Neural cell (in vitro differentiated cells): ENCODE results near the gene SPECC1.

Source experiments
- CTCF ChIP-seq: fragments of 450-650 bp; IDR thresholded peaks from 2 replicates; pipeline ENCODE4 v1.5.1; 2014; ENCODE audit warnings: antibody characterized with exemption, mild to moderate bottlenecking, moderate library complexity; ENCODE audit not compliant: poor library complexity, severe bottlenecking
- EP300 ChIP-seq: fragments of 450-650 bp; conservative IDR thresholded peaks from 2 replicates; pipeline ENCODE4 v1.6.1; 2014; ENCODE audit warnings: antibody characterized with exemption, mild to moderate bottlenecking, moderate library complexity; ENCODE audit not compliant: poor library complexity, severe bottlenecking
- EZH2 ChIP-seq: fragments of 200-600, 300-800 bp; shearing (Covaris generic), sonication (generic); IDR thresholded peaks from 2 replicates; pipeline ENCODE4 v1.6.1; 2014; ENCODE audit warnings: antibody characterized with exemption, low read length, borderline replicate concordance, mild to moderate bottlenecking; ENCODE audit not compliant: insufficient read depth, poor library complexity, severe bottlenecking
- POLR2AphosphoS5 ChIP-seq: IDR thresholded peaks from 2 replicates; pipeline ENCODE4 v1.6.1; 2012
- RAD21 ChIP-seq: fragments of 450-650 bp; conservative IDR thresholded peaks from 2 replicates; pipeline ENCODE4 v1.6.1; 2014; ENCODE audit warnings: antibody characterized with exemption, mild to moderate bottlenecking, moderate library complexity
- REST ChIP-seq: IDR thresholded peaks from 2 replicates; pipeline ENCODE4 v1.6.1; 2012; ENCODE audit warnings: borderline replicate concordance
- SMC3 ChIP-seq: fragments of 450-650 bp; conservative IDR thresholded peaks from 2 replicates; pipeline ENCODE4 v1.6.1; 2014; ENCODE audit warnings: antibody characterized with exemption, mild to moderate bottlenecking, moderate library complexity; ENCODE audit not compliant: poor library complexity

- TF ChIP-seq CTCF (no peak), EZH2 (no peak), EP300 (no peak), SMC3 (no peak), REST (no peak), POLR2AphosphoS5 (no peak), RAD21 (no peak)
These were observed 1.8 kb downstream of the SPECC1 start for GRCh38 chr17:20010936-20011335.
